Activated CD8-positive, alpha-beta memory T cell treated with anti-CD3 and anti-CD28 coated beads, Interleukin-2, amount 10 ng/mL, durations not matched to agents 7 days and 5 days (primary cell): ENCODE measurements around the gene NEU1. TPM values are rescaled to one million over a fixed set of nuclear protein-coding genes. Genes with fewer than 3 reads are reported as not detected.
"Not testable (repeated sequence)": the region's sequence is repeated elsewhere in the genome, so short reads cannot be mapped to it uniquely, and the experiment has no call there.

ENCODE experiments used
- ATAC-seq: fragments of 150-1000 bp; cut with Tn5 transposase; one replicate; pipeline ENCODE4 v1.10.0; 2021; ENCODE audit warnings: moderate library complexity
- CTCF ChIA-PET: fragments of 350-600 bp; sonication (Branson Sonifier 250); formaldehyde crosslinking; loops from one replicate; lab custom pipeline; 2021; ENCODE audit warnings: antibody characterized with exemption; lab: Charles Lee
- DNase-seq: peaks from one replicate; pipeline ENCODE4 v3.0.0-alpha.2; 2020
- H3K27ac Mint-ChIP-seq: one replicate; pipeline ENCODE4 v1.8.0; 2021; ENCODE audit warnings: mild to moderate bottlenecking, mixed read lengths
- H3K27me3 Mint-ChIP-seq: one replicate; pipeline ENCODE4 v1.8.0; 2021; ENCODE audit warnings: mixed read lengths
- H3K36me3 Mint-ChIP-seq: one replicate; pipeline ENCODE4 v1.8.0; 2021; ENCODE audit warnings: mild to moderate bottlenecking, mixed read lengths
- H3K4me1 Mint-ChIP-seq: one replicate; pipeline ENCODE4 v1.8.0; 2021; ENCODE audit warnings: mixed read lengths
- H3K4me3 Mint-ChIP-seq: one replicate; pipeline ENCODE4 v1.8.0; 2021; ENCODE audit warnings: mild to moderate bottlenecking, moderate library complexity, mixed read lengths
- H3K9me3 Mint-ChIP-seq: one replicate; pipeline ENCODE4 v1.8.0; 2022; ENCODE audit warnings: low read depth, mixed read lengths
- total RNA-seq, 2 experiments: library from RNA; stranded (reverse); gene quantifications; one replicate each; pipeline ENCODE4 v1.2.3, GENCODE V29; 2021

The NEU1 gene
- total RNA-seq, 2 experiments from 2014 or later = 13.0 to 21.5 TPM

GRCh38 chr6:31825553-31825952 lies 37.1 kb downstream of the NEU1 start:
- CTCF ChIA-PET = interaction anchor here (1.2 to 1.3 kb wide), 2 partner anchors 19 to 95 kb away, joined by 3 to 4 read pairs; partner anchors contain the start of gene LSM2
- DNase-seq (no peak), ATAC-seq (no peak)
- H3K27me3 Mint-ChIP-seq = no peaks in the 10 kb centered on the region
- H3K4me3 Mint-ChIP-seq = peak overlapping the region; percentile 85
- H3K4me1 Mint-ChIP-seq = peaks cover 50% of the 10 kb centered on the region
- H3K27ac Mint-ChIP-seq = peak overlapping the region; percentile 97
- peaks cover 7% of the 10 kb centered on the region for H3K36me3 Mint-ChIP-seq
- no peaks in the 10 kb centered on the region for H3K9me3 Mint-ChIP-seq

- not testable (repeated sequence) for H3K4me3 Mint-ChIP-seq, DNase-seq, H3K9me3 Mint-ChIP-seq, ATAC-seq, H3K27me3 Mint-ChIP-seq, H3K36me3 Mint-ChIP-seq
- H3K4me1 Mint-ChIP-seq = peaks cover 61% of the 10 kb centered on the region
- CTCF ChIA-PET = interaction anchor here (0.6 to 1.7 kb wide), 4 partner anchors 10 to 86 kb away, joined by 4 to 7 read pairs (median 4); partner anchors contain the start of gene VARS1
- H3K27ac Mint-ChIP-seq = peak overlapping the region; percentile 54
These were observed 38.9 kb downstream of the NEU1 start for GRCh38 chr6:31823592-31824196.

- Mint-ChIP-seq H3K27ac (peak overlapping the region; percentile 94), H3K9me3 (no peaks in the 10 kb centered on the region), H3K4me1 (peaks cover 73% of the 10 kb centered on the region), H3K27me3 (no peaks in the 10 kb centered on the region), H3K36me3 (peaks cover 11% of the 10 kb centered on the region), H3K4me3 (peak overlapping the region; percentile 93)
- DNase-seq (peak; percentile 76), ATAC-seq (peak; percentile 44)
- CTCF ChIA-PET = interaction anchor here (1.3 to 3.3 kb wide), 8 partner anchors 8 to 119 kb away, joined by 3 to 10 read pairs (median 4); partner anchors contain the start of genes ABHD16A, LSM2 and VARS1
These were observed 40.4 kb downstream of the NEU1 start for GRCh38 chr6:31822036-31822821.

- ATAC-seq = peak; percentile 46
- no peaks in the 10 kb centered on the region for H3K9me3 Mint-ChIP-seq
- peak; percentile 67 for DNase-seq
- H3K4me3 Mint-ChIP-seq = peak overlapping the region; percentile 93
- CTCF ChIA-PET = interaction anchor here (1.3 to 3.3 kb wide), 6 partner anchors 8 to 118 kb away, joined by 3 to 10 read pairs (median 4); partner anchors contain the start of genes ABHD16A, LSM2 and VARS1
- peaks cover 11% of the 10 kb centered on the region for H3K36me3 Mint-ChIP-seq
- peaks cover 66% of the 10 kb centered on the region for H3K4me1 Mint-ChIP-seq
- peak overlapping the region; percentile 94 for H3K27ac Mint-ChIP-seq
- H3K27me3 Mint-ChIP-seq = no peaks in the 10 kb centered on the region
These were observed 41.2 kb downstream of the NEU1 start for GRCh38 chr6:31821301-31822035.

- Mint-ChIP-seq H3K36me3 (peaks cover 13% of the 10 kb centered on the region), H3K4me3 (peak overlapping the region; percentile 93), H3K4me1 (peaks cover 55% of the 10 kb centered on the region)
- not testable (repeated sequence) for H3K9me3 Mint-ChIP-seq, H3K27me3 Mint-ChIP-seq, DNase-seq, ATAC-seq, H3K27ac Mint-ChIP-seq
- CTCF ChIA-PET = interaction anchor here (0.8 to 3.3 kb wide), 5 partner anchors 13 to 91 kb away, joined by 3 to 10 read pairs (median 5); partner anchors contain the start of genes LSM2 and VARS1
These were observed 42.2 kb downstream of the NEU1 start for GRCh38 chr6:31820399-31820798.

GRCh38 chr6:31819871-31820299 lies 42.7 kb downstream of the NEU1 start:
- Mint-ChIP-seq H3K36me3 (peaks cover 13% of the 10 kb centered on the region), H3K27me3 (no peaks in the 10 kb centered on the region), H3K4me3 (peak overlapping the region; percentile 33), H3K9me3 (no peaks in the 10 kb centered on the region), H3K4me1 (peaks cover 51% of the 10 kb centered on the region), H3K27ac (peak overlapping the region; percentile 54)
- ATAC-seq (no peak), DNase-seq (no peak)
- CTCF ChIA-PET = interaction anchor here (0.8 to 3.3 kb wide), 6 partner anchors 13 to 139 kb away, joined by 3 to 10 read pairs (median 4); partner anchors contain the start of genes LSM2, LY6G5C and VARS1

GRCh38 chr6:31817929-31818511 lies 44.6 kb downstream of the NEU1 start:
- not testable (repeated sequence) for ATAC-seq, H3K9me3 Mint-ChIP-seq, DNase-seq, H3K27me3 Mint-ChIP-seq
- Mint-ChIP-seq H3K4me1 (peaks cover 50% of the 10 kb centered on the region), H3K36me3 (peaks cover 13% of the 10 kb centered on the region), H3K27ac (peak overlapping the region; percentile 99), H3K4me3 (peak overlapping the region; percentile 94)
- CTCF ChIA-PET = interaction anchor here (0.8 to 2.5 kb wide), 11 partner anchors 8 to 114 kb away, joined by 3 to 12 read pairs (median 4); partner anchors contain the start of genes DDAH2, HSPA1B and LSM2

- Mint-ChIP-seq H3K4me1 (peaks cover 50% of the 10 kb centered on the region), H3K27ac (peak overlapping the region; percentile 99), H3K36me3 (peaks cover 13% of the 10 kb centered on the region), H3K4me3 (peak overlapping the region; percentile 94)
- peak; percentile 28 for ATAC-seq
- H3K9me3 Mint-ChIP-seq, H3K27me3 Mint-ChIP-seq, DNase-seq: not testable (repeated sequence)
- CTCF ChIA-PET = interaction anchor here (0.8 to 2.5 kb wide), 11 partner anchors 9 to 113 kb away, joined by 3 to 12 read pairs (median 4); partner anchors contain the start of genes DDAH2, HSPA1B and LSM2
These were observed 45.3 kb downstream of the NEU1 start for GRCh38 chr6:31817133-31817928.

- Mint-ChIP-seq H3K27ac (peak within 1 kb of the TSS; percentile 95), H3K27me3 (no peaks in the 10 kb centered on the region), H3K9me3 (no peaks in the 10 kb centered on the region), H3K36me3 (peaks cover 18% of the 10 kb centered on the region), H3K4me3 (peak within 1 kb of the TSS; percentile 91), H3K4me1 (peaks cover 56% of the 10 kb centered on the region)
- CTCF ChIA-PET = interaction anchor here (0.8 to 3.9 kb wide), 7 partner anchors 9 to 75 kb away, joined by 4 to 19 read pairs (median 5); partner anchors contain the start of genes HSPA1B, MSH5 and VARS1
- peak; percentile 89 for DNase-seq
- ATAC-seq = peak; percentile 41
These were observed 47.4 kb downstream of the NEU1 start, which contains the start of the genes HSPA1A and HSPA1L for GRCh38 chr6:31815025-31815838. HSPA1A (plus strand) TSS chr6:31815543; CDS start chr6:31815757, 214 bp downstream. HSPA1L (minus strand) TSS chr6:31815283; CDS start chr6:31811972, 3,311 bp downstream.

- H3K4me1 Mint-ChIP-seq = peaks cover 51% of the 10 kb centered on the region
- CTCF ChIA-PET = interaction anchor here (0.6 to 3.9 kb wide), 12 partner anchors 8 to 150 kb away, joined by 3 to 19 read pairs (median 6); partner anchors contain the start of genes GPANK1, HSPA1B, MSH5 and VARS1
- peaks cover 21% of the 10 kb centered on the region for H3K36me3 Mint-ChIP-seq
These were observed 48.0 kb downstream of the NEU1 start for GRCh38 chr6:31814677-31815024.

GRCh38 chr6:31813465-31813849 lies 49.2 kb downstream of the NEU1 start:
- CTCF ChIA-PET = interaction anchor here (0.8 to 3.9 kb wide), 11 partner anchors 8 to 321 kb away, joined by 3 to 19 read pairs (median 7); partner anchors contain the start of genes MSH5 and VARS1
- no peak for DNase-seq
- Mint-ChIP-seq H3K9me3 (no peaks in the 10 kb centered on the region), H3K36me3 (peaks cover 16% of the 10 kb centered on the region), H3K27ac (peak overlapping the region; percentile 95), H3K4me1 (peaks cover 44% of the 10 kb centered on the region), H3K27me3 (no peaks in the 10 kb centered on the region), H3K4me3 (peak overlapping the region; percentile 91)
- no peak for ATAC-seq

More at GRCh38 chr6:31814677-31815024, 48.0 kb downstream of the NEU1 start:
- Mint-ChIP-seq H3K9me3 (no peaks in the 10 kb centered on the region), H3K4me3 (peak overlapping the region; percentile 91), H3K27ac (peak overlapping the region; percentile 95), H3K27me3 (no peaks in the 10 kb centered on the region)
- ATAC-seq (peak; percentile 56), DNase-seq (peak; percentile 88)
